Lung (tissue), 12 donors: ENCODE results near the gene NUDT14. TPM values are rescaled to one million over a fixed set of nuclear protein-coding genes. Genes with fewer than 3 reads are reported as not detected.

Source experiments
- ATAC-seq: fragments of 200-7000 bp; cut with Tn5 transposase; one replicate; pipeline ENCODE4 v1.9.1; 2020; ENCODE audit warnings: moderate number of reproducible peaks; ENCODE audit not compliant: insufficient read depth, low FRiP score
- DNase-seq, 3 donors: peaks; one replicate each; pipeline ENCODE4 v3.0.0-alpha.2; 2013 to 2017
- H3K27ac ChIP-seq, 2 donors: one replicate each; pipeline ENCODE4 v1.5.1; 2013; ENCODE audit warnings: mild to moderate bottlenecking in 2 of 2, moderate library complexity in 2 of 2, control low read depth in 1 of 2, inconsistent platforms in 1 of 2, low read depth in 1 of 2, low read length in 1 of 2
- H3K27me3 ChIP-seq, 3 donors: one replicate each; pipeline ENCODE4 v1.5.1; 2013; ENCODE audit warnings: low read length in 2 of 3; ENCODE audit not compliant: control insufficient read depth in 3 of 3, insufficient read depth in 3 of 3
- H3K36me3 ChIP-seq, 4 donors: one replicate each; pipeline ENCODE4 v1.5.1; 2013; ENCODE audit warnings: low read length in 4 of 4, mild to moderate bottlenecking in 1 of 4, moderate library complexity in 1 of 4; ENCODE audit not compliant: control insufficient read depth in 4 of 4, insufficient read depth in 4 of 4
- H3K4me1 ChIP-seq, 5 donors: one replicate each; pipeline ENCODE4 v1.5.1; 2013; ENCODE audit warnings: low read length in 5 of 5, mild to moderate bottlenecking in 2 of 5, moderate library complexity in 1 of 5; ENCODE audit not compliant: control insufficient read depth in 5 of 5, insufficient read depth in 5 of 5
- H3K4me3 ChIP-seq: one replicate; pipeline ENCODE4 v1.5.1; 2013; ENCODE audit warnings: mild to moderate bottlenecking, control low read depth, moderate library complexity
- H3K9ac ChIP-seq, 2 donors: one replicate each; pipeline ENCODE4 v1.5.1; 2013; ENCODE audit warnings: low read length in 2 of 2, control low read depth in 1 of 2; ENCODE audit not compliant: insufficient read depth in 1 of 2
- H3K9me3 ChIP-seq, 4 donors: one replicate each; pipeline ENCODE4 v1.5.1; 2013; ENCODE audit warnings: low read length in 3 of 4, mild to moderate bottlenecking in 1 of 4, moderate library complexity in 1 of 4; ENCODE audit not compliant: control insufficient read depth in 4 of 4, insufficient read depth in 3 of 4
- WGBS, 2 donors: extraction: QIAGEN DNeasy Blood & Tissue Kit; methylation state at CpG; one replicate each; pipeline ENCODE4 v1.1.7; 2013; 5-methylcytosine and 5-hydroxymethylcytosine counted together
- polyA plus RNA-seq, 2 donors: library from polyadenylated mRNA; stranded (reverse); fragments of 200-250 nt; gene quantifications; one replicate each; pipeline ENCODE4 v1.2.1, GENCODE V29; 2013
- total RNA-seq, 2 donors: library from RNA; depleted of rRNA in 1 of 2; stranded (reverse); fragments of >200 nt in 1 of 2; gene quantifications; one replicate each; pipeline ENCODE4 v1.2.1, GENCODE V29; 2014 to 2021
- TF ChIP-seq, protein P1 (sequence below): IDR thresholded peaks from 2 replicates; pipeline ENCODE4 v1.5.1; 2012; ENCODE audit warnings: mild to moderate bottlenecking; ENCODE audit errors: control extremely low read depth, extremely low read depth
- donor health status: control.
- donor health status: control.
- donor health status: Bipolar disorder and iron deficiency.
- donor health status: healthy.
- donor health status: DM: yes; HTN: yes; CAD: no.

NUDT14 gene
- total and polyA plus RNA-seq, 4 donors: 27.7 to 80.7 (median 51.3) TPM

DNA sequence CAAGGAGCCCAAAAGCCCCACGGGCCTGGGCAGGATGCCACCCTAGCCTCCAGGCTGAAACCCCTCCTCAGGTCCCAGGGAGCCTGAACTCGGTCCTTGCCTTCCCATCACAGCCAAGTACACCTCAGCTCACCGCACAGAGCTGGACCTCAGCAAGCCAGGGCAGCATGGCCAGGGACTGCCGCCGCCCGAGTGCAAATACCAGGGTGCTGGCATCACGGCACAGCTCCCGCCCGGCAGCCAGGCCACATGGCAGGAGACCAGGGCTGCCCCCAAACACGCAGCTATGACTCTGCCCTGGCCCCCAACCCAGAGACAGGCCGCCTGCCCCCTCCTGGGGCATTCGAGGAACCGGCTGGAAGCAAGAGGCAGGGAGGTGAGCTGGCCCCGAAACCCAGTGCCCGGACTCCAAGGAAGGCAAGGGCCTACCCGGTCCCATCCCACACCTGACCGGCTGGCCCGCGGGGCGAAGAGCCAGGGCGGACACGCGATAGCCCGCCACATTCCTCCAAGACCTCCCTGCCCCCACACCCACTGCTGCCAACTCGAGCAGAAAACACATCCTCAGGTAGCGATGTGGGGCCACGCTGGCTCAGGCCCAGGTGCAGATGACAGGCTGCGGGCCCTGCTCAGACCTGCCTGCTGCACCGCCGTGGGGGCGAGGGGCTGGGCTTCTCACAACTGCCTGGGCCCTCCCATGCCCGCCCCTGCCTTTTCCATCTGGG, 15.2 kb downstream of the NUDT14 start:
- Histone ChIP-seq H3K4me3 (no peak overlapping the region), H3K9me3 (no peaks in the 10 kb centered on the region), H3K27me3 (peaks cover 0 to 7% (median 5%) of the 10 kb centered on the region in 3 donors), H3K4me1 (peaks cover 0 to 25% (median 13%) of the 10 kb centered on the region in 5 donors), H3K36me3 (no peaks in the 10 kb centered on the region), H3K27ac (no peak overlapping the region), H3K9ac (no peak overlapping the region)
- WGBS, 2 donors: 89 to 93% methylated on average over 29 to 32 of the region's 32 CpGs
- no peak for ATAC-seq
- DNase-seq: no peak
- TF ChIP-seq, protein P1, sequence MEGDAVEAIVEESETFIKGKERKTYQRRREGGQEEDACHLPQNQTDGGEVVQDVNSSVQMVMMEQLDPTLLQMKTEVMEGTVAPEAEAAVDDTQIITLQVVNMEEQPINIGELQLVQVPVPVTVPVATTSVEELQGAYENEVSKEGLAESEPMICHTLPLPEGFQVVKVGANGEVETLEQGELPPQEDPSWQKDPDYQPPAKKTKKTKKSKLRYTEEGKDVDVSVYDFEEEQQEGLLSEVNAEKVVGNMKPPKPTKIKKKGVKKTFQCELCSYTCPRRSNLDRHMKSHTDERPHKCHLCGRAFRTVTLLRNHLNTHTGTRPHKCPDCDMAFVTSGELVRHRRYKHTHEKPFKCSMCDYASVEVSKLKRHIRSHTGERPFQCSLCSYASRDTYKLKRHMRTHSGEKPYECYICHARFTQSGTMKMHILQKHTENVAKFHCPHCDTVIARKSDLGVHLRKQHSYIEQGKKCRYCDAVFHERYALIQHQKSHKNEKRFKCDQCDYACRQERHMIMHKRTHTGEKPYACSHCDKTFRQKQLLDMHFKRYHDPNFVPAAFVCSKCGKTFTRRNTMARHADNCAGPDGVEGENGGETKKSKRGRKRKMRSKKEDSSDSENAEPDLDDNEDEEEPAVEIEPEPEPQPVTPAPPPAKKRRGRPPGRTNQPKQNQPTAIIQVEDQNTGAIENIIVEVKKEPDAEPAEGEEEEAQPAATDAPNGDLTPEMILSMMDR: no peak

DNA sequence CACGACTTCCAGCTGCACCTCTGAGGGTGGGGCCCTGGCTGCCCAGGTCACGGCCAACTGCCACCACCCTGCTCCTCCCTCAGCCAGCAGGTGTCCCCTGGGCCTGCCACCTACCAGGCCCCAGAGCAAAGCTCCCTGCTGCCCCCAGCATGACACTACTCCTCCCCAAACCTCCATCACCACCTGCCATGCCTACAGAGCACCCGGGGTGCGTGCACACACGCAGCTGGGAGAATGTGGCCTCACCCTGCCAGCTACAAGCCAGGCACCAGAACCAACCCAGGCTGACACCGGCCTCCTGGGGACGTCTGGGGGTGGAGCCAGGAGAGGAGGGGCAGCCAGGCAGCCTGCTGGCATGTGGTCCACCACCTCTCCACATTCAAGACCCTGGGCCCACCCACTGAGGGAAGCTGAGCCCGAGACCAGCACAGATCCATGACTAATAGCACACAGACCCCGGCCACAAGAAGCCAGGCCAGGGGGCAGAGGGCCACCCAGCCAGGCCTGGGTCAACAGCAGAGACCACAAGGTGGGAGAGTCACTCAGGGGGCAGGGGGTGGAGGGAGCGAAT, 15.9 kb downstream of the NUDT14 start:
- H3K36me3 ChIP-seq: no peaks in the 10 kb centered on the region
- H3K27ac ChIP-seq: no peak overlapping the region
- WGBS, 2 donors: 74 to 77% methylated on average over 10 of the region's 10 CpGs
- no peak overlapping the region for H3K4me3 ChIP-seq
- H3K27me3 ChIP-seq: peaks cover 0 to 5% (median 5%) of the 10 kb centered on the region in 3 donors
- TF ChIP-seq, protein P1: no peak
- H3K4me1 ChIP-seq: peaks cover 0 to 18% (median 7%) of the 10 kb centered on the region in 5 donors
- H3K9ac ChIP-seq: no peak overlapping the region
- DNase-seq: no peak
- H3K9me3 ChIP-seq: no peaks in the 10 kb centered on the region
- ATAC-seq: no peak

DNA sequence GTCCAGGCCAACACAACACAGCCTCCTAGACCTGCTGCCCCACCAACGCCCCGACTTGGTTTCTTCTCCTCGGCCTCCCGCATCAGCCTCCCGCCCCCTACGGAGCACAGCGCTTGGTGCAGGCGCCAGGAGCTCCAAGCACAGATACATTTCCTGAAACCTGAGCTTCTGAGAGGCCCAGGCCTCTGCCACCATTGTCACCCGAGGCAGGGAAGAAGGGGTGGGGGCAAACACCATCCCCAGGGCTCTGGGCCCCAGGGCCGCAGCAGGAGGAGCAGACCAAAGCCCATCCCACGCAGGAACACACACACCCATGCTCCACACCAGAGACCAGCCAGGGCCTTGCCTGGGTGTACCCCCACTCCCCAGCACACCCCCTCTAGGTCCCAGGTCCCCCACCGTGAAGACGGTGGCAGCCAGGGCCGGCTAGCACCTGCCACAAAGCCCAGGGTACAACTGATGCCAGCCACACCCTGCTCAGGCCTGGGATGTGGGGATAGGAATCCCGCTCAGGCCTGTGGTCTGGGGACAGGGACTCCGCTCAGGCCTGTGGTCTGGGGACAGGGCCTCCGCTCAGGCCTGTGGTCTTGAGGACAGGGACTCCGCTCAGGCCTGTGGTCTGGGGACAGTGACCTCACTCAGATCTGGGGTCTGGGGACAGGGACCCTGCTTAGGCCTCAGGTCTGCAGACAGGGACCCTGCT, 17.9 kb downstream of the NUDT14 start:
- DNase-seq: no peak
- WGBS, 2 donors: 79 to 86% methylated on average over 18 of the region's 18 CpGs

More for the DNA sequence above, 17.9 kb downstream of the NUDT14 start:
- H3K36me3 ChIP-seq: no peaks in the 10 kb centered on the region
- H3K9ac ChIP-seq: no peak overlapping the region
- H3K4me3 ChIP-seq: no peak overlapping the region
- no peaks in the 10 kb centered on the region for H3K9me3 ChIP-seq
- H3K27me3 ChIP-seq: peaks cover 0 to 5% (median 0%) of the 10 kb centered on the region in 3 donors
- ATAC-seq: no peak
- TF ChIP-seq, protein P1: no peak
- H3K4me1 ChIP-seq: peaks cover 0 to 12% (median 3%) of the 10 kb centered on the region in 5 donors
- no peak overlapping the region for H3K27ac ChIP-seq
